ENCODE measurements around the gene NRCAM.
"Not testable (repeated sequence)": the region's sequence is repeated elsewhere in the genome, so short reads cannot be mapped to it uniquely, and the experiment has no call there.

The NRCAM gene

DNA sequence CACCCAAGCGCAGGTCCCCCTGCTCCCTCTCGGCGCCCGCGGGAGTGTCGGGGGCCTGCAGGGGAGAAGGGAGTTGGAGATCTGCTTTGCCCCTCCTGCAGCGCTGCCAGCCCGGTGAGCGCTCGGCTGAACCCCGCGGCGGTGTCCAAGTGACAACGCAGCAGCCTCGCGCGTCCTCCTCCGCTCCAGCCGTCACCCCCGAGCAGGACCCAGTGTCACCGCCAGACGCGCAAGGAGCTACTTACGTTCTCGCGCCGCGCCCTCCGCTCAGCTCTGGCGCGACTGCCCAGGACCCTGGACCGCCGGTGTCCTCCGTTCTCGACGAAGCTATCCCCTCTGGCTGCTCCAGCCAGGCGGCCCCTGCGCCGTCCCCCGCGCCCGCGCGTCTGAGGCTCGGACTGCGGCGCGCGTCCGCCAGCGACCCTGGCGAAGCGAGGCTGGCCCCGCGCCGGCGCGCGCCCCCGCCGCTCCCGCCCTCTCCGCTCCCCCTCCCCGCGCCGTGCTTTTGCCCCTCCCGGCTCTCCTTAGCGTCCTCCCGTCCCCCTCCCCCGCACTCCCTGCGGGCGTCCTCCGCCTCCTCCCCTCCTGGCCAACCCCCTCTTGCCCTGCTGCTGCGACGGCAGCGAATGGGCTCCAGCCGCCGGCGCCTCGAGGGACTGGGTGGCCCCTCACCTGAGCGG is at the start of gene NRCAM:
NRCAM (minus strand) TSS at position 439 of the 680 bp plus-strand sequence. CDS start 216,372 bp downstream, outside the sequence.
- TF ChIP-seq, protein P1, sequence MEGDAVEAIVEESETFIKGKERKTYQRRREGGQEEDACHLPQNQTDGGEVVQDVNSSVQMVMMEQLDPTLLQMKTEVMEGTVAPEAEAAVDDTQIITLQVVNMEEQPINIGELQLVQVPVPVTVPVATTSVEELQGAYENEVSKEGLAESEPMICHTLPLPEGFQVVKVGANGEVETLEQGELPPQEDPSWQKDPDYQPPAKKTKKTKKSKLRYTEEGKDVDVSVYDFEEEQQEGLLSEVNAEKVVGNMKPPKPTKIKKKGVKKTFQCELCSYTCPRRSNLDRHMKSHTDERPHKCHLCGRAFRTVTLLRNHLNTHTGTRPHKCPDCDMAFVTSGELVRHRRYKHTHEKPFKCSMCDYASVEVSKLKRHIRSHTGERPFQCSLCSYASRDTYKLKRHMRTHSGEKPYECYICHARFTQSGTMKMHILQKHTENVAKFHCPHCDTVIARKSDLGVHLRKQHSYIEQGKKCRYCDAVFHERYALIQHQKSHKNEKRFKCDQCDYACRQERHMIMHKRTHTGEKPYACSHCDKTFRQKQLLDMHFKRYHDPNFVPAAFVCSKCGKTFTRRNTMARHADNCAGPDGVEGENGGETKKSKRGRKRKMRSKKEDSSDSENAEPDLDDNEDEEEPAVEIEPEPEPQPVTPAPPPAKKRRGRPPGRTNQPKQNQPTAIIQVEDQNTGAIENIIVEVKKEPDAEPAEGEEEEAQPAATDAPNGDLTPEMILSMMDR (IDR thresholded peaks at IDR 0.05; ENCODE audit: low read length, missing control alignments): no peak
- peak within 1 kb of the TSS; percentile 74 for H3K4me3 ChIP-seq (replicated peaks; ENCODE audit: low read depth, low read length)
- DNase-seq (ENCODE audit: low read depth): peak; percentile 84

DNA sequence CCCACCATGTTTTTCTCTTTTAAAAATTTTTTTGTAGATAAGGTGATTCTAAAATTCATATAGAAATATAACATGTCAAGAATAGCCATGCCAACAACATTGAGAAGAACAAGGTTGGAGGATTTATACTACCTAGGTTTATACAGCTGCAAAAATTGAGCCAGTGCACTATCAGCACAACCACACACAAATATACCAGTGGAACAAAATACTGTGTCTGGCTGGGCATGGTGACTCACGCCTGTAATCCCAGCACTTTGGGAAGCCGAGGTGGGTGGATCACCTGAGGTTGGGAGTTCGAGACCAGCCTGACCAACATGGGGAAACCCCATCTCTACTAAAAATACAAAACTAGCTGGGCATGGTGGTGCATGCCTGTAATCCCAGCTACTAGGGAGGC is 48.3 kb upstream of the NRCAM start:
- H3K4me3 ChIP-seq (replicated peaks; ENCODE audit: low read depth, low read length); DNase-seq (ENCODE audit: low read depth): not testable (repeated sequence)

DNA sequence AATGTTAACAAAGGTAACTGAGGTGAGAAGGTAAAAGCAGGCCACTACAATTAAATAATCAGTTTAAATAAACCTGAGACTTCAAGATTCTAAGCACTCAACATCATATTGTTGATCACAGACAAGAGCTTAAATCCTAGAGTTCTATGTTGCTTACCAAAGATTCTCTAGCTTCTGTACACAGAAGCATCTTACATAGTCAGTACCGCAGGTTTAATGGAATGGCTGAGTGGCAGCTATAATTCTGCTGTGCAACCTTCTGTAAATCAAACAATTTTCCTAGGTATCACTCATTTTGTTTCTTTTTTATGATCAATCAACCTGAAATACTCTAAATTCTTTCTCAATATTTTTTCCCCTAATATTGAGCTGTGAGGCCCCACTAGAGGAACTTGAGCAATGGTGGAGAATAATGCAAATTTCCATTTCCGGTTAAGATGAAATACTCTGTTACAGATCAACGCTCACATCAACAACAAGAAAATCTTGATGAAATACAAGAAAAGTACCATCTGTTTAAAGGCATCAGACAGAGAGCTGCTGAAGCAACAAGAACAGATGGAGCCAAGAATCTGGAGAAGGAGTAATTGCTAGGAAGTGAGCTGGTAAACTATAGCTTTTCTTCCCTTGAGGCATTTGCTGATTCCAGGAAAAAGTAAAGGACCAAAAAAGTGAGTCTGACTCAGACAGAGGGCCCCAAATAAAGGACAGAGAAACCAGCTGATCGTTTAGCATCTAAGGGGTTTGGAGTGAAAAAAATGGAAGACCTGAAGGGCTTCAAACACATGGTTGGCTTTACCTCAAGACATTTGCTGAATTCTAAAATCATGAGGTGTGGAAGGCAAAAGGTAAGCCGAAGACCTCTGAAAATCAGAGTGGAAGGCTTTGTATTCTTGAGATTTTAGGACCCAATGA is 47.1 kb upstream of the NRCAM start:
- DNase-seq (ENCODE audit: low read depth): peak; percentile 88
- TF ChIP-seq, protein P1 (IDR thresholded peaks at IDR 0.05; ENCODE audit: low read length, missing control alignments): no peak
- no peak overlapping the region for H3K4me3 ChIP-seq (replicated peaks; ENCODE audit: low read depth, low read length)

DNA sequence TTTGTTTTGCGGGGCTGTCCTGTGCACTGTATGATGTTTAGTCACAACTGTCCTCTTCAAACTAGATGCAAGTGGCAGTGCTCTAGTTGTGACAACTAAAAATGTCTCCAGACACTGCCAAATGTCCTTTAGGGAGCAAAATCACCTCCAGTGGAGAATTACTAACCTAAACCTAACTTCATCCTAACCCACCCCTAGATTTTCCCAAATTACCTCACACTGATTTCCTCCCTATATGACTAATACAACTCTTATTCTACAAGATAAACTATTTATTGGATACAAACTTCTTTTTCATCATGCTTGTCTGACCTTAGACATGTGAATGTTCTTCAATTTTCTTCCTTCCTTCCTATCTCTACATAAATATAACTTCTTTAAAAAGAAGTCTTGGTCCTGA is 43.3 kb upstream of the NRCAM start:
- no peak overlapping the region for H3K4me3 ChIP-seq (replicated peaks; ENCODE audit: low read depth, low read length)
- peak; percentile 52 for DNase-seq (ENCODE audit: low read depth)
- TF ChIP-seq, protein P1 (IDR thresholded peaks at IDR 0.05; ENCODE audit: low read length, missing control alignments): no peak

DNA sequence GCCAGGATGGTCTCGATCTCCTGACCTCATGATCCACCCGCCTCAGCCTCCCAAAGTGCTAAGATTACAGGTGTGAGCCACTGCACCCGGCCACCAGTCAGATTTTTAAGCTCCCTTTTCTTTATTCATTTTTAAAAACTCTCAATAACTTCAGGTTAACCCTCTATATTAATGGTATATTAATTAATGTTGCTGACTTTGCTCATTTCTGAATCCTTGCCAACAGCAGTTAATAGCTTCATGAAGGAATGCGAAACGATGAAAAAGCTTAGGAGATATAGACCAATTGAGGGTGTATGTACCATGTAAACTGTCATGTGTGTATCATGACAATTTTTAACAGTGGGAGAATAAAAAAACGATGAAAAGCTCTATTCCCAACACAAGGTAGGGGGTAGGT is 42.2 kb upstream of the NRCAM start:
- no peak for DNase-seq (ENCODE audit: low read depth)
- TF ChIP-seq, protein P1 (IDR thresholded peaks at IDR 0.05; ENCODE audit: low read length, missing control alignments): no peak
- no peak overlapping the region for H3K4me3 ChIP-seq (replicated peaks; ENCODE audit: low read depth, low read length)

DNA sequence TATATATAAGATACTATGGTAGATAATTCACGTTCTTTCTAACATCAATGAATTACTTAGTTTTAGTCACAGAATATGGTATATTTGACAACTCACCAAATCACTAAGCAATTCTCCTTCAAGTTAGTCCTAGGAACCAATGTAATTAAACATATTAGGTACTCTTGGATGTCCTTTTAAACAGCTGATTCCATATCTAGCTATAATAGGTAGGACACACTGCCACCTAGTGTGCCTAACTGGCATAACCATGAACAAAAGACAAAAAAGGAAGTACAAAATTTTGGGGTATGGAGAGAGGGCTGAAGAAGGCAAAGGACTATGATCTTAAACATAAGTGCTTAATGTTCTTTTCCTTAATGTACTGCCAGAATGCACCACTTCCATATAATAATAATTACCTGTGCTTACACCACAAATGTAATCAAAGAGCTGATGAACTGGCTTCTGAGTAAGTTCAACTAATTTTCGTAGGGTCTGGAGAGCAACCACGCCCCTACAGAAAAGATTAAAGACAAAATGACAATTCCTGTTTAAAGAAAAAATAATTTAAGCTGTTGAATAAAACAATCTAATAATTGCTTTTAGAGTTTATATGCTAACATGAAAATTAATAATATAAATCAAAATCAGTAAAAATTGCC is 41.0 kb upstream of the NRCAM start:
- H3K4me3 ChIP-seq (replicated peaks; ENCODE audit: low read depth, low read length): no peak overlapping the region
- TF ChIP-seq, protein P1 (IDR thresholded peaks at IDR 0.05; ENCODE audit: low read length, missing control alignments): peak; percentile 88
- peak; percentile 75 for DNase-seq (ENCODE audit: low read depth)

DNA sequence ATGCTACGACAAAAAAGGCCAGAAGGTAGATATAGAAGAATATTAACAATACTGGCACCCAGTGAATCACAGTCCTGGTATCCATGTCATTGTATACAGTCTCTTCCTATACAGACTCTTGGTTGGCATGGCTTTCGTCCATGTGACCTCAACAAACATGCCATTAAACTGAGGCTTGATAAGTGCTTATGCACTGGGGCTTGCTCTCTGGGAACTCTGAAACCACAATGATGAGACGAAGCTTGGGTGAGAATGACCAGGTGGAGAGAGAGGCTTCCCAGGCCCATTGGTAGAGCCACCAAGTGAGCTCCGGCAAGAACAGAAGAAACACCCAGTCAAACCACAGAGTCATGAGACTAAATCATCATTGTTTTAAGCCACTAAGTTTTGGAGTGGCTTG is 36.5 kb upstream of the NRCAM start:
- no peak overlapping the region for H3K4me3 ChIP-seq (replicated peaks; ENCODE audit: low read depth, low read length)
- TF ChIP-seq, protein P1 (IDR thresholded peaks at IDR 0.05; ENCODE audit: low read length, missing control alignments): no peak
- DNase-seq (ENCODE audit: low read depth): peak; percentile 17

Measured in fibroblast of pulmonary artery (primary cell).